ENCODE measurements around the gene USP21. TPM values are rescaled to one million over a fixed set of nuclear protein-coding genes. Genes with fewer than 3 reads are reported as not detected.

USP21 gene
- total and polyA plus RNA-seq, 2 of the 4 experiments (the other 2 are of a cell fraction) = 6.3 to 23.8 TPM

GRCh38 chr1:161131523-161132409 is 27.5 kb upstream of the USP21 start:
- ChIA-PET POLR2A (ENCODE audit: unreplicated experiment) (interaction anchor here (0.6 to 1.5 kb wide), 3 partner anchors 10 to 94 kb away, joined by 6 to 9 read pairs (median 8); partner anchors contain the start of genes NIT1 and PFDN2), CTCF (no interaction called here)
- dilution Hi-C loops (cut with HindIII; ENCODE audit: low sequenced_read_pairs, unreplicated experiment) (no loop called here), intact Hi-C loops (cut with micrococcal nuclease) (loop anchor here (1.0 kb wide), 1 partner anchor 13 kb away; the partner anchor contains the start of genes NIT1 and PFDN2), in situ Hi-C loops (cut with MboI; ENCODE audit: low sequenced_read_pairs) (no loop called here)
- Histone ChIP-seq H3K56ac (ENCODE audit: extremely low read depth, insufficient read depth, low read length) (peak overlapping the region; percentile 24; the same call in 1 of the 2 replicates), H2BK120ac (ENCODE audit: low read depth, low read length) (peak overlapping the region; percentile 63), H3K14ac (replicated peaks; ENCODE audit: low read depth, low read length) (peak overlapping the region; percentile 88), H3K23ac (ENCODE audit: low read depth, low read length) (peak overlapping the region; percentile 57), H4K91ac (ENCODE audit: insufficient read depth, low read depth, low read length) (peak overlapping the region; percentile 81), H3K27ac (ENCODE audit: insufficient read depth, low read length) (peak overlapping the region; percentile 90), H3K9me3 (ENCODE audit: control insufficient read depth, insufficient read depth, low read length) (no peaks in the 10 kb centered on the region), H3K4ac (ENCODE audit: low read depth, low read length) (peak overlapping the region; percentile 97), H2BK20ac (ENCODE audit: low read depth, low read length) (no peak overlapping the region), H2AK5ac (ENCODE audit: low read depth, low read length) (peak overlapping the region; percentile 90), H2BK15ac (ENCODE audit: low read depth, low read length) (peak overlapping the region; percentile 10; the same call in 1 of the 3 replicates), H3K18ac (ENCODE audit: low read depth, low read length) (peak overlapping the region; percentile 80), H4K5ac (ENCODE audit: low read depth, low read length) (peak overlapping the region; percentile 79), H2AK9ac (replicated peaks; ENCODE audit: low read depth, low read length, poor library complexity) (peak overlapping the region; percentile 99), H3K9me1 (ENCODE audit: insufficient read depth, low read length) (peaks cover 5% of the 10 kb centered on the region), H2BK5ac (ENCODE audit: low read depth, low read length, poor library complexity, severe bottlenecking) (peak overlapping the region; percentile 87), H3K36me3 (ENCODE audit: control insufficient read depth, insufficient read depth, low read length) (peaks cover 15% of the 10 kb centered on the region), H3K9ac (ENCODE audit: low read depth, low read length) (peak overlapping the region; percentile 93), H3K4me2 (ENCODE audit: low read depth, low read length) (peak overlapping the region; percentile 96), H2AFZ (replicated peaks; ENCODE audit: low read length, poor library complexity) (peak overlapping the region; percentile 91), H4K8ac (ENCODE audit: low read depth in 2 of 2, low read length in 2 of 2) (peak overlapping the region; percentile 44 to 90), H3K79me1 (ENCODE audit: low read depth in 1 of 2, low read length in 2 of 2) (peaks cover 25 to 81% of the 10 kb centered on the region in 2 experiments), H4K20me1 (ENCODE audit: insufficient read depth, low read length) (no peaks in the 10 kb centered on the region), H3K27me3 (ENCODE audit: control insufficient read depth, insufficient read depth, low read length) (no peaks in the 10 kb centered on the region), H3K4me1 (ENCODE audit: control insufficient read depth, insufficient read depth, low read length) (no peaks in the 10 kb centered on the region; the same call in 1 of the 2 replicates), H3K4me3 (ENCODE audit: insufficient read depth, low read depth, low read length) (peak overlapping the region; percentile 72)
- ATAC-seq (ENCODE audit: low read depth) (peak; percentile 6; the same call in 1 of the 2 replicates), DNase-seq (peak; percentile 24)
- WGBS, 2 experiments (ENCODE audit: extremely low coverage in 2 of 2, insufficient read length in 1 of 2) = 0% methylated on average over 4 of the region's 22 CpGs; no CpG with 5 or more reads in 1 of the 2 experiments
- BruUV-seq (replicated peaks) = no TSS peak
- TF ChIP-seq RFX5 (IDR thresholded peaks at IDR 0.05; ENCODE audit: low read depth, low read length) = no peak

Measured in IMR-90 (cell line).